ENCODE data around the gene PHF20. TPM values are rescaled to one million over a fixed set of nuclear protein-coding genes. Genes with fewer than 3 reads are reported as not detected.
"Not testable (repeated sequence)": the region's sequence is repeated elsewhere in the genome, so short reads cannot be mapped to it uniquely, and the experiment has no call there.

PHF20 gene
- 39.0 and 47.2 TPM in 2 replicates for total RNA-seq (2014; rRNA removed; shearing (Covaris generic))

DNA sequence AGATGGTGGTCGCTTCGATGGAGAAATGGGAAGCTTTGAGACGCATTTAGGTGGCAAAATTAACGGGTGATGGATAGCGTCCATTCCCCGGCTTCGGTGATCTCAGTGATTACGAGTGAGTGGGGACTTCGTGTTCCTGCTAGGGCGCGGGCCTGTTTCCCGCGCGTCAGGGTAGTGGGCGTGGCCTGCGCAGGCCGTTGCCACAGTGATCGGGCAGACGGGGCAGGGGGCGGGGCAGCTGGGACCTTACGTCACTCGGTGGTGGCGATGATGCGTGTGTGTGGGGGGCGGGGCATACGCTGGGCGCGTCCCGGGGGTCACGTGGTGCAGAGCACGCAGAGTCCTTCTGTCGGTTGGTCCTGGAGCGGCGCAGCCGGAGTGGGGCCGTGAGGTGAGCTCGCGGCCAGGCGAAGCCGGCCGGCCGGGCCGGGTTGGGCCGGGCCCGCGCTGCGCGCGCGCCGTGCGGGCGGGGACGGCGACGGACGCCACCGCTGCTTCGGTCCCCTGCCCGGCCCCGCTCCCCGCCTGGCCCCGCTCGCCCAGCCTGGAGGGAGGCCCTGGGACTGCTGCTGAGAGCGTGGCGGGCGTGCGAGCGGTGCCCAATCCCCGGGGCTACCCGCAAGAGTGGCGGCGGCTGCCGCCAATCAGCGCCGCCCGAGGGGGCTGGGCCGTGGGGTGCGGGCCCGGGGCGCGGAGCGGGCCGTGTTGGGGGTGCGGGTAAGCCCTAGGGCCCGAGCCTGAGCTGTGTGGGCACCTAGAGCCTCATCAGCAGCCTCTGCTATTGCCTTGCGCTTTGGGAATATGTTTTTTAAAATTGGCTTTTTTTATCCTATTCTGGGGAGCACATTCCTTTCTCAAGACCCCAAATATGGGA, at the start of gene PHF20:
Gene PHF20, plus strand, starts transcription at position 327 of the 874 bp plus-strand sequence. CDS start 29,508 bp downstream, outside the sequence.
- peak; percentile 98 for DNase-seq (ENCODE audit: low spot score)

- not testable (repeated sequence) for DNase-seq (ENCODE audit: low spot score)
These were observed 48.6 kb upstream of the PHF20 start for GRCh38 chr20:35723275-35723639.

GRCh38 chr20:35723652-35724320, 48.0 kb upstream of the PHF20 start:
- not testable (repeated sequence) for DNase-seq (ENCODE audit: low spot score)

DNA sequence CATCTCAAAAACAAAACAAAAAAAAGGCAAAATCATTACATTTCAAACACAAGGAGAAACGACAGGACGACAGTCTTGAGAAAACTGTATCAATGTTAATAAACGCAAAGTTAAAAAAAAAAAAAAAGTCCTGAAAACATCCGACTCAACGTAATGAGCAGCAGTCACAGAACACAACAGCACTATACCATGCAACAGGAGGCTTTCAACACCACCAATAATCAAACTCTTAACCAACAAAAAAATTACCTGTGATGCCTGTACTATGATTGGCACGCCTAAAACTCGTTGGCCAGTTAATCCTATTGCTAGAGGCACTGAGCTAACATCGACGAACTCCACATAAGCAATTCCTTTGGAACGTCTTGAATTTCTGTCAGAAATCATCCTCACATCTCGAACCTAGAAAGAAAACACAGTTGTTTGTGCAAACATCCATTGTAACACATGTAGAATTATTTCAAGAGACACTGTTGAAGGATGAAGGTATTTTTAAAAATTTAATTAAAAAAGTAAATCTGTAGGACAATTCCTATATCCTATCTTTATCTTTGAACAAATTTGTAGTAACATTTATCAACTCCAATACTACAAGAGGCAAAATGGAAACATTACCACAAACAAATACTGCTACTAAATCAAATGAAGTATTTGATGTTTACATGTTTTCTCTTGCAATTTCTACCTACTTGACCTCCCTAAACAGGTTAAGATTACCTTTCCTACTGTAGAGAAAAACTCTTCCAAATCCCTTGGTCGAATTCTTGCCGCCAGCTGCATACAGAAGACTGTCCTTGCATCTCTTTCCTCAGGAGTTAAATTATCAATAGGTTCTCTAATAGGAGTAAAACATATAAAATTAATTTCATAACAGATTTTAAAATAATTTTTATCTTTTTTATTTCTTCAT, 47.2 kb upstream of the PHF20 start:
- DNase-seq (ENCODE audit: low spot score), result no peak

DNA sequence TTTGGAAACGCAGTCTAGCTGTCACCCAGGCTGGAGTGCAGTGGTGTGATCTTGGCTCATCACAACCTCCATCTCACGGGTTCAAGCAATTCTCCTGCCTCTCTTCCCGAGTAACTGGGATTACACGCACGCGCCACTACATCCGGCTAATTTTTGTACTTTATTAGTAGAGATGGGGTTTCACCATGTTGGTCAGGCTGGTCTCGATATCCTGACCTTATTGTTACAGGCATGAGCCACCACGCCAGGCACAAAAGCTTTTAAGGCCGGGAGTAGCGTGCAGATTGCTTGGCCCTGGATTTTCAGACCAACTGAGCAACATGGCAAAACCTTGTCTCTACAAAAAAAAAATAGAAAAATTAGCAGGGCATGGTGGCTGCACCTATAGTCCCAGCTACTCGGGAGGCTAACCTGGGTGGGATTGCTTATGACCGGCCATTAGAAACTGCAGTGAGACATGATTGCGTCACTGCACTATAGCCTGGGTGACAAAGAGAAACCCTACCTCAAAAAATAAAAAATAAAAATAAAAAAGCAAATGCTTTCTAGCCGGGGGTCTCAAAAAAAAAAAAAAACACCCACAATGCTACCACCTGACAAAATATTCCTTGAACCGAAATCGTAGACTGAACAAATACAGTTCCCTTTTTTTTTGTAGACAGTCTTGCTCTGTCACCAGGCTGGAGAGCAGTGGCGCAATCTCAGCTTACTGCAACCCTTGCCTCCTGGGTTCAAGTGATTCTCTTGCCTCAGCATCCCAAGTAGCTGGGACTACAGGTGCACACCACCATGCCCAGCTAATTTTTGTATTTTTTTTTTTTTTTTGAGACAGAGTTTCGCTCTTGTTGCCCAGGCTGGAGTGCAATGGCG, 44.7 kb upstream of the PHF20 start:
- DNase-seq (ENCODE audit: low spot score), result no peak

DNA sequence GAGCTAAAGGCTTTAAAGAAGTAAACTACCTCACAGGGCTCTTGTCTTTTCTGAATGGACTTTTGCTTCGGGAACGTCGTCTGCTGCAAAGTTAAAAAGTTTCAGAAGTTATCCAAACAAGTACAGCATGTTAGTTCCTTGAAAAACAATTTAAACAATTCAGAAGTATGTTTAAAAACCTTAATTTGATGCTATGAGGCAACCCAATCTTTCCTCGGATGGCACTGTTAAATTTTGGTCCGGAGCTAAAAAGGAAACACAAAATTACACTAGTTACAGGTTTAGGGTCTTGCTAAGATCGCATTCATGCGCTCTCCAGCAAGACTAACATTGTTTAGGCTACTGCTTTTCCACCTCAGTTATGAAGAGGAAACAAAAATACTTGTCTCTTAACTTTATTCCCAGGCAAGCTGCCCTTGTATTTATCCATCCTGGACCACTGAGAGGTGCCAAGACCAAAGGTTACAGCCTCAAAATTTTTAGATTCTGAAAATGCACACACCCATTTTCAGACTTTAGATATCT, 42.5 kb upstream of the PHF20 start:
- DNase-seq (ENCODE audit: low spot score), result no peak

GRCh38 chr20:35729836-35730582, 41.8 kb upstream of the PHF20 start:
- DNase-seq (ENCODE audit: low spot score), result no peak

DNA sequence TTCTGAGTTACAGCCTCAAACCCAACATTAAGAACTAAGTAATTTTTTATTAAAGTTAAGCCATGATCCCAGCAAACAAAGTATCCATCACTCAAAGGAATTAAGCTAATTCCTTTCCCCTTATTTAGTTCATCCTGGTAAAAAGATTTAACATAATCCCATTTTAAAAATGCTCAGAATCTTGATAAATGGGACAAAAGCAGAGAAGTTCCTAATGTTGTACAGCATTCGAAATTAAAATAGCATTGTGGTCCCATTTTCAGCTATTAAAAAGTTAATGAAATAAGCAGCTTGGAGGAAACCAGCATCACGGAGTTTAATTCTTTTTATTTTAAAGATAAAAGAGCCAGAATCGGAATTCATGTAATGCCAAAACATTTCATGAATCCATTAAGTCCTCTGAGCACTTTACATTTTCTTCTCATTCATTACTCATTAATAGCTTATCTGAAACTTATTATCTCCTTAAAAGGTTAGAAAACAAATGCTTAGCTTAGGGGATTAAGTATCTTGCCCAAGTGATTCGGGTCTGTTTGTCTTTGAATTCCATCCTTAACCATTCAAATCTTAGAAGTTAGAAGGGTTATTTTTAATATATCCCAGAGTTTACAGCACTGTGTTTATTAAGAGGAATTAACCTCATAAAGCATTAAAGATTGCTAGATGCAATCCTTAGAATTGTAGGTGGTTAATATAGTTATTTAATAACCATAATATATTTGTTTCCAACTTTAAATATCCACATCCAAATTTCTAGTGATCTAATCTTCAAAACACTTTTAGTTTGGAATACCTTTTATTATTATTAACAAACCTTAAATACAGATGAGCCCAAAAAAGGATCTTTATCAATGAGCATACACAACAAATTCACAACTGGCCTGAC, 41.0 kb upstream of the PHF20 start:
- DNase-seq (ENCODE audit: low spot score), result no peak

DNA sequence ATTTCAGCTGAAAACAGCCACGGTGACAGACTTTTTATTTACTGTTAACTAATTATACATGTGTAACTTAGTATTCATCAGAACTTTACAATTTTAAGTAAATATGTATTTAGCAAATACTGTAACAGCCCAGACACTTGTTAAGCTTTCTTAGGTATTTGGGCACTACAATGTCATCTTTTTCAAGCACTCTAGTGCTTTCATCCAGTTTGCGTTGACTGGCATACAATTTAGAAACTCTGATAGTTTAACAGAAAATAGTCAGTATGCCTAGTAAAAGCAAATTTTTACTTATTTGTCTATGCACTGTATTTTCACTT, 40.4 kb upstream of the PHF20 start:
- DNase-seq (ENCODE audit: low spot score), result no peak

DNA sequence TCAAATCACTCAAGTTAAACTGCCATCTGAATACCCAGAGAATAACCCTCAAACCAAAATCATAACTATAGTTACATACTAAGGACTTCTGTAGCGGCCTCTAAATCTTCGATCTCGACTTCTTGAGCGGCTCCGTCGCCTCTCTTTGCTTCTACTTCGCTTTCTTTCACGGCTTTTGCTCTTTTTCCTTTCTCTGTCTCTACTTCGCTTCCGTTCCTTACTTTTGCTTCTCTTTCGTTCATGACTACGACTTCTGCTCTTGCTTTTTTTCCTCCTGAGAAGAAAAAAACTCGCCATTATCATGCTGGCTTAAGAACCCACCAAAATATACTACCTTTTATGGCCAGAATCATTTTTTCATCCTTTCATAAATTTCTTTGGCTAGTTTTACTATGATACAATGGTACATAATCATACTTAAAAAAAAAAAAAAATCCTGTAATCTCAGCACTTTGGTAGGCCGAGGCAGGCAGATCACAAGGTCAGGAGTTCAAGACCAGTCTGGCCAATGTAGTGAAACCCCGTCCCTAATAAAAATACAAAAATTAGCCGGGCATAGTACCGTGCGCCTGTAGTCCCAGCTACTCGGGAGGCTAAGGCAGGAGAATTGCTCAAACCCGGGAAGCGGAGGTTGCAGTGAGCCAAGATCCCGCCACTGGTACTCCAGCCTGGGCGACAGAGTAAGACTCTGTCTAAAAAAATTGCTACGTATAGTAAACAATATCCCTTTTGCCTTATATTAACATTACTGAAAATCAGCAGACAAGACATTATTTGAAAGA, 39.8 kb upstream of the PHF20 start:
- no peak for DNase-seq (ENCODE audit: low spot score)

DNA sequence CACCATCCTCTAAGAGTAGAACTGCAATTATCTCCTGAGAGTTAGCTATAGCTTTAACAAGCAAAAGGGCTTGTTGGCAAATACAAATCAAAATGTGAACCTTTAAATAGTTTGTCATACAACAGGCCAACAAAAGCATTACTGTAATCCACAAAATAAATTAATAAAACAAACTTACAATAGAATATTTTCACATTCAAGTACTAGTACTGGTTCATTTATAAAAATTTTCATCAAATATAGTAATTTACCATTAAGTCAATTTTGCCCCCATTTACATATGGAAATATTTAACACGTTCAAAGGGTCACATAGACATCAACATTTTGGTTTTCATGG, 39.2 kb upstream of the PHF20 start:
- no peak for DNase-seq (ENCODE audit: low spot score)

GRCh38 chr20:35734374-35734773, 37.4 kb upstream of the PHF20 start:
- DNase-seq (ENCODE audit: low spot score), result no peak

GRCh38 chr20:35734777-35735649, 36.8 kb upstream of the PHF20 start:
- no peak for DNase-seq (ENCODE audit: low spot score)

- DNase-seq (ENCODE audit: low spot score), result no peak
These were observed 35.9 kb upstream of the PHF20 start for GRCh38 chr20:35735826-35736470.

DNA sequence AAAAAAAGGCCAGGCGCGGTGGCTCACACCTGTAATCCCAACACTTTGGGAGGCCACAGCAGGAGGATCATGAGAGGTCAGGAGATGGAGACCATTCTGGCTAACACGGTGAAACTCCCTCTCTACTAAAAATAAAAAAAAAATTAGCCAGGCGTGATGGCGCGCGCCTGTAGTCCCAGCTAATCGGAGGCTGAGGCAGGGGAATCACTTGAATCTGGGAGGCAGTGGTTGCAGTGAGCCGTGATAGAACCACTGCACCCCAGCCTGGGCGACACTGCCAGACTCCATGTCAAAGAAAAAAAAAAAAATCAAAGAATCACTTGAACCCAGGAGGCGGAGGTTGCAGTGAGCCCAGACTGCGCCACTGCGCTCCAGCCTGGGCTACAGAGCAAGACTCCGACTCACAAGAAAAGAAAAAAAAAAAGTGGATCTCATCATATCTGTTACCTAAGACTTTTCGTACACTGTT, 33.9 kb upstream of the PHF20 start:
- no peak for DNase-seq (ENCODE audit: low spot score)

DNA sequence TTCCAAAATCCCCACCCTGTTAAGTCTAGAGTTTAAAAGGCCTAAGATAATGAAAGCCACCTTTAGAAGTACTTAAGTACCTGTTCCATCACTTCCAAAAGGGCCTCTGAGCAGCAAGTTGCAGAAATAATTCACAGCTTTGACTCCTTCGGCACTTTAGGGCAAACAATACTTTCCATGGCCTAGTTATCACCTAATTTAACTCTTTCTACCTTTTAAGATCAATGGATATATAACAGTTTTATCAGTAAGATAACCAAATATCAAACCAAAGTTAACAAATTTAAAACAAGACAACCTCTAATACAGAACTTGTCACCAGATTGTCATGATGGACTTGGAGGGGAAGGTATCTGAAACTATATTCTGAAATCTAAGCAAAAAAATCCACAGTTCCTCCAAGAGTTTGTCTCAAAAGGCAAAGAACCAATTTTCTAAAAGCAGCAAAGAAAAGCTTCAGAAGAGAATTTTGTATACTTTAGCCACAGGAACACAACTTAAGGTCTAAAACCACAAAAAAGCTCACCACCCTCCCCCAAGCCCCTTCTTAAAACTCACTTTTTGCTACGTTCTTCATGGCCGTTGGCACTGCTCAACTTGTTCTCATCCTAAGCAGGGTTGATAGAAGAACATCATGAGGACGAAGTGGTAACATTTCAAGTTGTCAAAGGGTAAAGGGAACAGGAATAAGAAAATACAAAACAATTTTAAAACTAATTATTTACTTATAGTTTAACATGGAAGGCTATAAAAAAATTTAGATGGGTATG, 33.2 kb upstream of the PHF20 start:
- DNase-seq (ENCODE audit: low spot score), result no peak
